A549 (cell line): ENCODE results near the gene SLITRK1.

Source experiments
- BHLHE40 ChIP-seq: IDR thresholded peaks from 2 replicates; pipeline ENCODE4 v1.6.1; 2012; ENCODE audit warnings: low read depth, low read length, inconsistent platforms
- CHD2 ChIP-seq: fragments of 150-350 bp; IDR thresholded peaks from 2 replicates; pipeline ENCODE4 v1.6.1; 2014; ENCODE audit warnings: low read length; ENCODE audit not compliant: partially characterized antibody
- JUN ChIP-seq, 2 experiments: fragments of >200 bp; sonication (Bioruptor Twin); formaldehyde crosslinking; IDR thresholded peaks; 2 replicates in 1 of 2; 3 replicates in 1 of 2; pipeline ENCODE4 v1.6.1; 2016 to 2017
- KDM1A ChIP-seq: fragments of 200-600 bp; sonication (generic); IDR thresholded peaks from 2 replicates; pipeline ENCODE4 v1.6.1; 2016; ENCODE audit warnings: low read depth, mild to moderate bottlenecking
- MAFK ChIP-seq: fragments of 450-650 bp; IDR thresholded peaks from 2 replicates; pipeline ENCODE4 v1.6.1; 2014; ENCODE audit not compliant: partially characterized antibody
- POLR2A ChIP-seq: IDR thresholded peaks from 2 replicates; pipeline ENCODE4 v1.6.1; 2012; ENCODE audit warnings: mild to moderate bottlenecking, low read length
- RCOR1 ChIP-seq: fragments of 150-350 bp; IDR thresholded peaks from 2 replicates; pipeline ENCODE4 v1.6.1; 2014; ENCODE audit warnings: antibody characterized with exemption, low read length, low read depth
- SREBF2 ChIP-seq: fragments of 450-650 bp; IDR thresholded peaks from 2 replicates; pipeline ENCODE4 v1.6.1; 2014; ENCODE audit warnings: mild to moderate bottlenecking, moderate library complexity
- ZFP36 ChIP-seq: fragments of 450-650 bp; IDR thresholded peaks from 2 replicates; pipeline ENCODE4 v1.6.1; 2014; ENCODE audit warnings: borderline replicate concordance; ENCODE audit not compliant: partially characterized antibody
- TF ChIP-seq, protein P1 (sequence below): fragments of >200 bp; sonication (Bioruptor Twin); formaldehyde crosslinking; IDR thresholded peaks from 3 replicates; pipeline ENCODE4 v1.5.1; 2016

DNA sequence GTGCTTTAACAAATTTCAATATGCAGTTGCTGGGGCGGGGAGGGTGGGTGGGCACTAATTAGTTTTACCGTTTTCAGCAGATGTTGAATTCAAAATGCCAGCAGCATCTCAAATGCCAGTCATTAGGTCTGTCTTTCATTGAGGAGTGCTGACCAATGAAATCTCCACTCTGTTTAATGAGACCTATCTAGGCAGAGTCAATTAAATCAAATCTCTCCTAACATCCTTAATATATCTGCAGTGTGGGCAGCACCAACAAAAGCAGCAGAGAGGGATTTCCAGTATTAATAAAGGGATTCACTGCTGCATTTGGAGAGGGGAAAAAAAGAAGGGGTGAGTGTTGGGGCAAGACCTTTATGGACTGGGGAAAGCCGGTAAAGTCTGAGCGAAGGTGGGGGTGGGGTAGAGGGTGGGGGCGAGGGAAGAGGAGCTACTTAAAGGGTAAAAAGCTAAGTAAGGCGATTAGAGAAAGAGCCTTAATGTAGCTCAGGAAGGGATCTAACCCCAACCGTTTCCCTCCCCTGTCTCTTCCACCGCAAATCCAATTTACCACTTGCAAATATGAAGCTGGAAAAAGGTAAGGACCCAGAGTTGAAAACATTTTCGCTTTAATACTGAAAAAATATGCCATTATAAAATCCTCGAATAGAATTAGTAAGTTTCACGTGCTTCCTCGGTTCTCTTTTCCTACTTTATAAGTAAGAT, 4.5 kb downstream of the SLITRK1 start:
- TF ChIP-seq, protein P1, sequence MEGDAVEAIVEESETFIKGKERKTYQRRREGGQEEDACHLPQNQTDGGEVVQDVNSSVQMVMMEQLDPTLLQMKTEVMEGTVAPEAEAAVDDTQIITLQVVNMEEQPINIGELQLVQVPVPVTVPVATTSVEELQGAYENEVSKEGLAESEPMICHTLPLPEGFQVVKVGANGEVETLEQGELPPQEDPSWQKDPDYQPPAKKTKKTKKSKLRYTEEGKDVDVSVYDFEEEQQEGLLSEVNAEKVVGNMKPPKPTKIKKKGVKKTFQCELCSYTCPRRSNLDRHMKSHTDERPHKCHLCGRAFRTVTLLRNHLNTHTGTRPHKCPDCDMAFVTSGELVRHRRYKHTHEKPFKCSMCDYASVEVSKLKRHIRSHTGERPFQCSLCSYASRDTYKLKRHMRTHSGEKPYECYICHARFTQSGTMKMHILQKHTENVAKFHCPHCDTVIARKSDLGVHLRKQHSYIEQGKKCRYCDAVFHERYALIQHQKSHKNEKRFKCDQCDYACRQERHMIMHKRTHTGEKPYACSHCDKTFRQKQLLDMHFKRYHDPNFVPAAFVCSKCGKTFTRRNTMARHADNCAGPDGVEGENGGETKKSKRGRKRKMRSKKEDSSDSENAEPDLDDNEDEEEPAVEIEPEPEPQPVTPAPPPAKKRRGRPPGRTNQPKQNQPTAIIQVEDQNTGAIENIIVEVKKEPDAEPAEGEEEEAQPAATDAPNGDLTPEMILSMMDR: no peak
- TF ChIP-seq KDM1A: no peak
- no peak for TF ChIP-seq BHLHE40
- no peak for TF ChIP-seq ZFP36
- no peak for TF ChIP-seq SREBF2
- TF ChIP-seq RCOR1: no peak
- TF ChIP-seq MAFK: no peak
- no peak for TF ChIP-seq POLR2A
- TF ChIP-seq JUN (IDR thresholded peaks at IDR 0.05): no peak
- TF ChIP-seq CHD2: no peak
